IMR-90 (cell line): ENCODE data around the gene CFAP157.

ENCODE experiments used
- BHLHE40 ChIP-seq: fragments of 150-350 bp; IDR thresholded peaks from 2 replicates; pipeline ENCODE4 v1.6.1; 2016; ENCODE audit warnings: mild to moderate bottlenecking, low read depth, low read length
- CEBPB ChIP-seq: IDR thresholded peaks from 2 replicates; pipeline ENCODE4 v1.6.1; 2012; ENCODE audit warnings: low read depth, low read length, improper control_type of control experiment
- CHD1 ChIP-seq: IDR thresholded peaks from 2 replicates; pipeline ENCODE4 v1.6.1; 2012; ENCODE audit warnings: low read depth, low read length, improper control_type of control experiment
- CTCF ChIP-seq: conservative IDR thresholded peaks from 2 replicates; pipeline ENCODE4 v1.5.1; 2012; ENCODE audit warnings: mild to moderate bottlenecking, low read depth, low read length, improper control_type of control experiment
- ELK1 ChIP-seq: fragments of 150-350 bp; IDR thresholded peaks from 2 replicates; pipeline ENCODE4 v1.6.1; 2016; ENCODE audit warnings: low read depth, mild to moderate bottlenecking, low read length, moderate library complexity, borderline replicate concordance
- FOS ChIP-seq: fragments of 150-350 bp; IDR thresholded peaks from 2 replicates; pipeline ENCODE4 v1.6.1; 2016; ENCODE audit warnings: low read depth, low read length
- MAFK ChIP-seq: IDR thresholded peaks from 2 replicates; pipeline ENCODE4 v1.6.1; 2012; ENCODE audit warnings: low read depth, low read length, improper control_type of control experiment
- MAZ ChIP-seq: IDR thresholded peaks from 2 replicates; pipeline ENCODE4 v1.6.1; 2012; ENCODE audit warnings: low read depth, mild to moderate bottlenecking, low read length, improper control_type of control experiment, moderate library complexity, borderline replicate concordance
- MXI1 ChIP-seq: IDR thresholded peaks from 2 replicates; pipeline ENCODE4 v1.6.1; 2012; ENCODE audit warnings: low read depth, mild to moderate bottlenecking, low read length, moderate library complexity, borderline replicate concordance
- POLR2A ChIP-seq: IDR thresholded peaks from 2 replicates; pipeline ENCODE4 v1.6.1; 2012; ENCODE audit warnings: mild to moderate bottlenecking, low read depth, low read length
- RAD21 ChIP-seq: IDR thresholded peaks from 2 replicates; pipeline ENCODE4 v1.6.1; 2012; ENCODE audit warnings: low read length, improper control_type of control experiment
- RFX5 ChIP-seq: IDR thresholded peaks from 2 replicates; pipeline ENCODE4 v1.8.0; 2012; ENCODE audit warnings: low read depth, mild to moderate bottlenecking, low read length, moderate library complexity
- SMC3 ChIP-seq: fragments of 150-350 bp; IDR thresholded peaks from 2 replicates; pipeline ENCODE4 v1.6.1; 2016; ENCODE audit warnings: low read depth, mild to moderate bottlenecking, antibody characterized with exemption, low read length, moderate library complexity
- USF2 ChIP-seq: fragments of 150-350 bp; IDR thresholded peaks from 2 replicates; pipeline ENCODE4 v1.6.1; 2017; ENCODE audit warnings: mild to moderate bottlenecking, antibody characterized with exemption, low read length, low read depth

- no peak for TF ChIP-seq CTCF
- TF ChIP-seq MAFK = no peak
- no peak for TF ChIP-seq ELK1
- TF ChIP-seq CEBPB = no peak
- no peak for TF ChIP-seq POLR2A
- TF ChIP-seq MXI1 = no peak
- TF ChIP-seq CHD1 = no peak
- no peak for TF ChIP-seq BHLHE40
- no peak for TF ChIP-seq MAZ
- TF ChIP-seq RFX5 = no peak
- TF ChIP-seq FOS = no peak
- TF ChIP-seq RAD21 = no peak
- no peak for TF ChIP-seq USF2
- TF ChIP-seq SMC3 = no peak
Measured at GRCh38 chr9:127761491-127761956, 54.7 kb downstream of the CFAP157 start.
